HG03097 (cell line): ENCODE data around the gene AP5Z1.

Experiments
- ATAC-seq: cut with Tn5 transposase; IDR thresholded peaks from one replicate; pipeline ENCODE4 v1.9.1; 2021; ENCODE audit not compliant: unreplicated experiment, low FRiP score

Gene AP5Z1

GRCh38 chr7:4837041-4837802 is 61.8 kb downstream of the AP5Z1 start:
- ATAC-seq, result no peak

- no peak for ATAC-seq
Observed at GRCh38 chr7:4837803-4838625, 62.6 kb downstream of the AP5Z1 start.

- ATAC-seq, result no peak
Observed at GRCh38 chr7:4838626-4839334, 63.4 kb downstream of the AP5Z1 start.

- ATAC-seq, result no peak
Observed at GRCh38 chr7:4840079-4840501, 64.7 kb downstream of the AP5Z1 start.
